HS-27A (cell line): ENCODE data around the gene ACTL8.

Experiments used
- DNase-seq: peaks from one replicate; pipeline ENCODE4 v3.0.0-alpha.2; 2012; ENCODE audit warnings: low read depth, missing footprints

Gene ACTL8, protein sequence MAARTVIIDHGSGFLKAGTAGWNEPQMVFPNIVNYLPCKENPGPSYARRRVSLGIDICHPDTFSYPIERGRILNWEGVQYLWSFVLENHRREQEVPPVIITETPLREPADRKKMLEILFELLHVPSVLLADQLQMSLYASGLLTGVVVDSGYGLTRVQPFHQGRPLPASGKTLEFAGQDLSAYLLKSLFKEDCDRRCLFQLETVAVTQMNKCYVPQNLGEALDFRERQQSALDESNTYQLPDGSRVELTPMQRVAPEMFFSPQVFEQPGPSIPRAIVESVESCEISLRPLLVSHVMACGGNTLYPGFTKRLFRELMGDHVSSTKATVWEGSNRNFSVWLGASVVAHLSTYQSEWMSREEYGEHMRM

DNA sequence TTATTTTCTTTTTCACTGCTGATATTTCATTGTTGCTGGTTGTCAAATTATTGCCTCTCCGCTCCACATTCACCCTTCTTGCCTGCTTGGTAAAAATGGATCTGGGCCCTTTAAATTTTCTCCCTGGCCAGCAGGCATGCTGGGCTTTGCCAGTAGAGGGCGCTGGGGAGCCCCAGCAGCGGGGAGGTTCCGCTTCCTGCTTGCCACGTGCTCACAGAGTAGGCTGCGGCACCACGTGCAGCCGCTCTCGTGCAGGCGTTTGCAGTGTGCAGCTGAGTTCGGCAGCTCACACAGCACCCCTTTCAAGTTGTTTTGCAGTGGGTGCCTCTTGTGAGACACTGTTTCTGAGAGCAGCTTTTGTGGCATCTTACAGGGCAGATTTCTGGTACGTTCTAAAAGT, at the start of gene ACTL8:
TSS of gene ACTL8 (plus strand) at position 214 of the 400 bp plus-strand sequence. CDS start 67,676 bp downstream, outside the sequence.
- DNase-seq: no peak

GRCh38 chr1:17706445-17706844, 48.7 kb upstream of the ACTL8 start:
- DNase-seq: no peak

GRCh38 chr1:17709981-17710380, 45.2 kb upstream of the ACTL8 start:
- DNase-seq: no peak

DNA sequence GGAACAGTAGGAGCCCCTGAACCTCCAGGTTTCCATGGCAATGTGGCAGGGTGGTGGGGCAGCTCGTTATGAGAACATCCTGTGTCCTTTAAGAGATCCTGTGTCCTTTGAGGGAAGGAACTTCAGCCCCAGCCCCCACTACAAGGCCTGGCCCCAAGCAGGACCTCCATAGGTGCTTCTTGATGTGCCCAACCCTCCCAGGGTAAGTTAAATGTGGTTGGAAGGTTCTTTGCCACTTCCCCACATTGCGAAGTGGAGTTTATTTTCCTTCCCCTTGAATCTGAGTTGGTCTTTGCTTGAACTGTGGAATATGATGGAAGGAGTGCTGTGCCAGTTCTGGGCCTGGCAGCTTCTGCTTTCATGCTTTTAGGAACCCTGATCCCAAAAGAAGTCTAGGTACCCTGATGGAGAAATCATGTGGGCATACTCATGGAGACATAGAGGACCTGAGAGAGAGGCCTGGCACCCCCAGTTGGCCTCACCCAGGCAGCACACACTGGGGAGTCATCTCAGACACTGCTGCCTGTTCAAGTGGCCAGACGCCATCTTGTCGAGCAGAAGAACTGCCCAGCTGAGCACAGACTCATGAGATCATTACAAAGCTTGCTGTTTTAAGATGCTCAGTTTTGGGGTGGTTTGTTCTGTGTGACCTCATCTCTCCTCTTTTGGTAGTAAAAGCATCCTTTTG, 44.1 kb upstream of the ACTL8 start:
- no peak for DNase-seq

DNA sequence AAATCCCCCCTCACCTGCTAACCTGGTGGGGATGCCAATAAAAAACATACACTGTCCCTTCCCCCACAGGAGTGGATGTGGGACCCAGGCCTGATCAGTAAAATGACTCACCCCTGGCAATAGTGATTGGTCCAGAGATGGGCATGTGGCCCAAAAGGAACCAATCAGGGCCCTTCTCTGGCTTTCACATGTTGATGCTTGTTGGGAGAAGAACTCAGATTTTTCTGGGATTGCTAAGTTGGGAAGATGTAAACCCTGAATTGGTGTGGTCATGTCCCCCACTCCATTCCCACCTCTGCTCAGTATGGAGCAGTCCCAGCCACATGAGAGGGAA, 43.6 kb upstream of the ACTL8 start:
- DNase-seq: no peak

GRCh38 chr1:17711941-17712340, 43.2 kb upstream of the ACTL8 start:
- DNase-seq: no peak

DNA sequence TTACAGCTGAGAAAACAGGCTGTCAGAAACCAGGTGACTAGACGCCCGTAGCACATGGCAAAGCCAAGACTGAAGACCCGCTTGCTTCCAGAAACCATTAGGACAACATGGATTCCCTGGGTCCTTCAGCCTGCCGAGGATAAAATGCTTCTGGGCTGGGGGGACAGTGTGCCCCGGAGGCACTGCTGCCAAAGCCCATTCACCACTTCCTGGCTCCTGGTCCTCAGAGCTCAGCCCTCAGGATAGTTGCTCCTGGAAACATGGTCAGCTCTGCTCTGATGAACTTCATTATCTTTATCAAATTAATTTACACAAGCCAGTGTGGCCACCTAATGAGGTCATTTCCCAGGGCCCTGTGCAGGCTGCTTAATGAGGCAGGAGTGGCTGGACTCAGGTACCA, 41.1 kb upstream of the ACTL8 start:
- DNase-seq: no peak

DNA sequence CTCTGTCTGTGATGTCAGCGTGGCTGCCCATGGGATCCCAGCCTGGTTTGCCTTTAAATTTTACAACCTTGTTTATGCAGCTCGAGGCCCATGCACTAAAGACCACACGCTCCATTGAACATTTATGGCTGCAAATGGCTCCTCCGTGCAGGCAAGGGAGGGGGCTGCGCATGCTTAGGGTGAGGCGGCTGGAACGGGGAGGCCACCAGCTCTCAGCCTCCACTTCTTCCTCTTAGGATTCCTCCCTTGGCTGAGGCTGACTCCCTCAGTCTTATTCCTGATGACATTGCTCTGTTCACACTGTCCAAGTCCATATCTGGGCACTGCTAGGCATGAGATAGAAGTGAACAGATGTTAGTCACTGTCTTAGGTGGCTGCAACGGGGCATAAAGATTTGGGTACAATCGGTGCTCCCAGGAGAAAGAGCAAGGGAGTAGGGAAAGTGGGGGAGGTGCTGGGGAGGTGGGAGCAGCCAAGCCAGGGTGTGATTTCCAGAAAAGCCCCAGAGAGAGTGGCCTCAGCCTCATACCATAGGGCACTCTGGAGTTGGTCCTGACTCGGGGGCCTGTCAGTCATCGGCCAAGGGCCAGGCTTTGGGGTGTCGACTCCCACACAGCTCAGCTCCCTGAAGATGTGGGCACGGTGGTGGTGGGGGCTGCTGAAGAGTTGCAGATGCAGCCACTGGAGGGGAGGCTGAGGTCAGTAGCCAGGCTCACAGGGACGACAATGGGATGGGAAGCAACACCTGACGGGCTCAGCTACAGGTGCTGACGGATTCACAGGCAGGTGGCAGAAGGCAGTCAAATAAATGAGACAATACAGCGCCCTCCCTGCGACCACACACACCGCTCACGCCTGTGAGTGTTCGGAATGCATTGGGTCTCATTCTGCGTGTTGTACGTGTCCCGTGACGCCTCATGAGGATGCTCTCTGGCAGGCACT, 37.3 kb upstream of the ACTL8 start:
- no peak for DNase-seq

- DNase-seq: no peak
These were observed 35.3 kb upstream of the ACTL8 start for GRCh38 chr1:17719874-17720273.

DNA sequence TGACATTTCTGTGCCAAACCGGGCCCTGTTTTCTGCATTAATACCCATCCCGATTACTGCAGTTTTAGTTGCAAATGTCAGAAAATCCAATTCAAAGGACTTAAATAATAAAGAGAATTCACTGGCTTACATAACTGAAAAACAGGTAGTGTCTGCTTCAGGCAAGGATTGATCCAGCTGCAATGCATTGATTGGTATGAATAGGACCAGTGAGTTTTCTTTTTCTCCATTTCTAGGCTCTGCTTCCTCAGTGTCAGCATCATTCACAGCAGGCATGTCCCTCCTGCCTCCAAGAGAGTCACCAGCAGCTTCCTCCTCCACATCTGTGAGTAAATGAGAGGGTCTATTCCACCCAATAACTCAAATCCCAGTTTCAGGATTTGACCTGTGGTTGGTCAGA, 33.7 kb upstream of the ACTL8 start:
- no peak for DNase-seq

GRCh38 chr1:17723684-17724083, 31.4 kb upstream of the ACTL8 start:
- no peak for DNase-seq

- DNase-seq: no peak
These were observed 31.0 kb upstream of the ACTL8 start for GRCh38 chr1:17724150-17724549.

DNA sequence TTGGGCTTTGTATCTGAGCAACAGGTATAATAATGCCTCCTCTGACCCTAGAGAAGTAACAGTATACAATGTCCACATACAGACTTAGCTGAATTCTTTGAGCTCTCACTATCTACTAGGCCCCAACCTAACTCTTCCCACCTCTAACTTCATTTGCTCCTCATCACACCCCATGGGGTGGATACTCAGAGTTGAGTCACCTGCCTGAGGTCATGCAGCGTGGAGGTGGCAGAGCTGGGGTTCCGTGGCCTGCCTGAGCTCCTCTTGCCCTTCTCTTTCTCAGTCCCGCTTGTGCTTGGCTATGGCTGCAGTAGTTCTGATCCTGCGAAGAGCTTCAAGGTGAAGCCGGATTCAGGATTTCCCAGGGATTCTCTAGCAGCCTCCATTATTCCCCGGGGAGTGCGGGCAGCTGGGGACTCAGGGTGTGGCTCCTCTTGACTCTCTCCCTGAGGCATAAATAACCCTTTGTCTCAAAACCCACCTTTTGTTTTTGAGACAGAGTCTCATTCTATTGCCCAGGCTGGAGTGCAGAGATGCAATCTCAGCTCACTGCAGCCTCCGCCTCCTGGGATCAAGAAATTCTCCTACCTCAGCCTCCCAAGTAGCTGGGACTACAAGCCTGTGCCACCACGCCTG, 29.9 kb upstream of the ACTL8 start:
- DNase-seq: no peak

GRCh38 chr1:17725811-17726582, 29.1 kb upstream of the ACTL8 start:
- no peak for DNase-seq

- DNase-seq: no peak
These were observed 26.9 kb upstream of the ACTL8 start for GRCh38 chr1:17728123-17728712.

DNA sequence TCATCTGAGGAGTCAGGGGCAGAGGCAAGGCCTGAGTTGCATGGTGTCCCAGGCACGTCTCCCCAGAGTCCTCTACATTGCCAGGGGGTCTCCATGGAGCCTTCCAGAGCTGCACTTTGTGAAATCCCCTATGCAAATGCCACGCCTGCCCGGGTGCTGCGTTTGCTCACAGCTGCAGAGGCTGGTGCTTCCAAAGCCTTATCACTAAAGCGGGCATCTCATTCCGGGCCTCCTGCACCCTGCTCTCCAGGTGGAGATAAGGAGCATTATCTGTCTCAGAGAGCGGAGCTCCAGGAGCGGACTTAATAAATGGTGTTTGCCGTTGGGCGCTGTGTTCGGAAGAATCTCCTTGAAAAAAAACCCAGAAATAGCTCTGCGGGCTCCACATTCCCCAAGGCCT, 25.9 kb upstream of the ACTL8 start:
- DNase-seq: no peak

GRCh38 chr1:17729909-17730308, 25.2 kb upstream of the ACTL8 start:
- no peak for DNase-seq

- DNase-seq: no peak
These were observed 23.7 kb upstream of the ACTL8 start for GRCh38 chr1:17731460-17731859.

DNA sequence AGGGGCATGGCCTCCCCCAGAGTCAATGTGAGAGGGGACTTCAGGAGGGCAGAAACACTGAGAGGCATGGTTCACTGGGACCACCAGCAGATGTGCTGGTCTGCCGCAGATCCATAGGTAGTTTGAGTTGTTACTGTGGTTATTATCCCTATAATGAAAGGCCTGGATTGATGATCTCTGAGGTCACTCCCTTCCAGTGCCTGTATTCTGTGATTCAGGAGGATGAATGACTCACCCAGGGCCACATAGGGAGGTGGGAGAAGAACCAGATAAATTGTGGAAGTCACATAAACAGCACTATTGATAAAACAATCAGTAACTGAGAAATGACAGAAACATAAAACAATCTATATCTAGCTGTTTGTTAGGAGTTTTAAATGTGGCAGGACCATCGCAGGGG, 22.7 kb upstream of the ACTL8 start:
- no peak for DNase-seq

GRCh38 chr1:17733661-17734060, 21.5 kb upstream of the ACTL8 start:
- no peak for DNase-seq

DNA sequence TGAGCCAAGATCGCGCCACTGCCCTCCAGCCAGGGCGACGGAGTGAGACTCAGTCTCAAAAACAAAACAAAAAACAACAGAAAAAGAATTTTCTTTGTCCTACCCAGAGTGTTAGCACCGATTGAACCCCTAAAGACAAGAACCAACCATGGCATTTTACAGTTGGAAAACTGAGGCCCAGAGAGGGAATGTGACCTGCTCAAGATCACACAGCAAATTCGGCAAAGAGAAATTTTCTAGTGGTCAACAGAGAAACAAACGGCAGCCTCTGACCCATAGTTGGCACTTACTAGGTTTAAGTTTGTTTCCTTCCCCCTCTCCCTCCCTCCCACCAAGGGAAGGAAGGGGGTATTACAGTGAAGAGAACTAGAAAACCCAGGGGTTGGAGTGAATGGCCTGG, 20.5 kb upstream of the ACTL8 start:
- DNase-seq: no peak
